Hypothalamus (tissue), 51 donors: ENCODE results near the gene KRAS.
"Not testable (repeated sequence)": the region's sequence is repeated elsewhere in the genome, so short reads cannot be mapped to it uniquely, and the experiment has no call there.

ENCODE experiments used
- DNase-seq, 51 donors: peaks; one replicate each; lab custom pipeline; 2025; lab: John Stamatoyannopoulos, UW

The KRAS gene

GRCh38 chr12:25250744-25251730, at the start of gene KRAS:
Gene KRAS (minus strand): TSS chr12:25250929.
- DNase-seq: peak; percentile 51 to 98 (median 92)

DNA sequence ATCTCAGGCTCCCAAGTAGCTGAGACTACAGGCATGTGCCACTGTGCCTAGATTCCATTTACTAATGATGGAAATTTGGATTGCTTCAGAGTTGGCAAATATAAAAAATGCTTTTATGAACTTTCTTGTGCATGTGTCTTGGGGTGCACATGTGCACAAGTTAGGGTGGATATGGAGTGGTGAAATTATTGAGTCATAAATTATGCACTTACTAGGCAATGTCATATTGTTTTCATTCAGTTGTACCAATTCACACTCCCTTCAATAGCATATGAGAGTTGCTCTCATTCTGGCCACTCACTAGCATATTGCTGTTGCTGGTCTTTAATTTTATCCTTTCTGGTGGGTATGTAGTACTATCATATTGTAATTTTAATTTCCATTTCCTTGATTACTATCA, 45.7 kb upstream of the KRAS start:
- DNase-seq: no peak

DNA sequence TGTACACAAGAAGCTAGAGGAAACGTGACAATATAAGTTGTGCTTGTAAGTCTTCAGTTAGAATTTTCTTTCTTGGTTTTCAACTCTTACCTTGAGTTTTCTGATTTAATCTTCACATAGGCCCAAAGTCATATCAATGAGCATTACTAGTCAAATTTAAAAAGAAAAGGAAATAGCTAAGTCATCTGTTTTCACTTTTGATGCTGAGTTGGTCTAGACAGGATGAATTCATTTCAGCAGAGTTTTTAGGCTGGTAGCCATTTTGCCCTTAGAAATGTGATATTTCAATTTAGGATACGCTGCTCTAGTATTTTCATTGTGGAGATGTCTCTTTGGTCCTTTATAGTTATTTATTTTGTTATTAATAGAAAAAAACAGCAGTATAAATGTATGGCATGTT, 44.6 kb upstream of the KRAS start:
- DNase-seq: no peak

DNA sequence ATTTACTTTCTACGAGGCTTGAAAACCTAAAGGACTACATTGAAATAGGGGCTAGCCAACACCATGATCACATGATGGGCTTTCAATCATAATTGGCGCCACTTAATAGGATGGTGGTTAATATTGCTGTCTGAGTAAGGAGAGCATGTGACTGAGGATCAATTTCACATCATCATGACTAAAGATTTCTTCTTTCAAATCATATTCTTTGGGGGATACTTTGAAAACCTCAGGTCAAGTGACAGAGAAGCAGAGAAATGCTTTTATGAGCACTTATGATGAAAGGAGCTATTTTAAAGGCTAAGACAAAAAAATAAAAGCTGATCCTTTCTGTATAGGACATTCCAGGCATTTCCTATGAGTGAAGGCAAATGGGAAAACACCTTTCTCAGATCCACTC, 42.9 kb upstream of the KRAS start:
- DNase-seq: no peak

- DNase-seq: not testable (repeated sequence)
These were observed 42.1 kb upstream of the KRAS start for GRCh38 chr12:25292810-25293221.

DNA sequence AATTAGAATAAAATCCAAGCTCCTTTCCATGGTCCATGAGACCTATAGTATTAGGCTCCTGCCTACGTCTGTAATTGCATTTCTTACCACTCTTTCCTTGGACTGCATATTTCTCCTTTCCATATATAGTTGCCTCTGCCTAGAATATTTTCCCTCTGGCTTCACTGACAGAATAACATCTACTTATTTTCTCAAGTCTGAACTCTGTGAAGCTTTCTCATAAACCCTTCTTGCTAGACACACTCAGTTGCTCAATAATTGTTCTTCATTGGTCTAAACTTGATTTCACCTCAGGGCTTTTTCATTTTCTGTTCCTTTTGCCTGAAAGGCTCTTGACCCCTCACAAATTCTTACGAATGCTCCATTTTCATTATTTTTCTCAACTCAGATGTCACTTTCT, 36.9 kb upstream of the KRAS start:
- no peak for DNase-seq

DNA sequence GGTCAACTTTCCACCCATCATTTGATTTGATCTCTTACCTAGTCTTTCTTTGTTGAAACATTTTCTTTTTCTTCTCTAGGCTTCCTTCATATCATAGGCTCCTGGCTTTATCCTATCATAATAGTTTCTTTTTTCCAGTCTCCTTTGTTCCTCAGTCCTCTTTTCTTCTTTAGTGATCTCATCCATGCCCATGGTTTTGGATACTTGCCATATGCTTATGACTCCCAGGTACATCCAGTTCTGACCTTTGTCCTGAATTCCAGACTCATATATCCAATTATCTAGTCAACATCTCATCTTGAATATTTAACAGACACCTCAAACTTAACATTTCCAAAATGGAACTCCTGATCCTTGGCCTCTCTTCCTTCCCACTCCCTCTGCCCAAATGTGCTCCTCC, 36.1 kb upstream of the KRAS start:
- no peak for DNase-seq

DNA sequence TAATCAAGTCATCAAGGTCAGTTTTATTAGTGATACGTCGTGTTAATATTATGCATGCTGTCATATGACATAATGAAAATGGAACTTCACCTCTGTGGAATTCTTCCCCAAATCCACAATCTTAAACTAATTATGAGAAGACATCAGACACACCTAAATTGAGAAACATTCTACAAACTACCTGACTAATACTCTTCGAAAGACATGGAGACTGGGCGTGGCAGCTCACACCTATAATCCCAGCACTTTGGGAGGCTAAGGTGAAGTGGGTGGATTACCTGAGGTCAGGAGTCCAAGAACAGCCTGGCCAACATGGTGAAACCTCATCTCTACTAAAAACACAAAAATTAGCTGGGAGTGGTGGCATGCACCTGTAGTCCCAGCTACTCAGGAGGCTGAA, 33.3 kb upstream of the KRAS start:
- DNase-seq: no peak

- no peak for DNase-seq
These were observed 32.3 kb upstream of the KRAS start for GRCh38 chr12:25283006-25283405.

DNA sequence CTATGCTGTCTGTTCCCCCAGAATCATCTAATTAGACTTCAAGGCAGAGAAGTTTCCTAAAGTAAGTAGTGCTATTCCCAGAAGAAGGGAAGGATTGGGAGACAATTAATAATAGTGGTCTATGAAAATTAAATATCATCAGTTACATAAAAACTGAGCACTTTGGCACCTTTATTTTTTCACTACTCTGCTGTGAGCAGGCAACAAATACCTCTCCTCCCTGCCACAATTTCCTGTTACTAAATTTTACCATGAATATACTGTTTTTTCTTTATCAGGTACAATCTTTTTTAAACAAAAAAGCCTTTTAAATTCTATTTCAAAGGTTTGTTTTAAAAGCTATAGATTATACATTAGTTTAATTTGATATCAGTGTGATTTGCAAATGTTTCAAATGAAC, 29.4 kb upstream of the KRAS start:
- DNase-seq: no peak

- no peak for DNase-seq
These were observed 27.5 kb upstream of the KRAS start for GRCh38 chr12:25278269-25278668.

GRCh38 chr12:25276199-25276937, 25.6 kb upstream of the KRAS start:
- DNase-seq: peak in 1 of 51 donors; percentile 3

- no peak for DNase-seq
These were observed 20.9 kb upstream of the KRAS start for GRCh38 chr12:25271486-25272098.

- no peak for DNase-seq
These were observed 19.0 kb upstream of the KRAS start for GRCh38 chr12:25269701-25270100.

GRCh38 chr12:25266497-25266896, 15.8 kb upstream of the KRAS start:
- no peak for DNase-seq

DNA sequence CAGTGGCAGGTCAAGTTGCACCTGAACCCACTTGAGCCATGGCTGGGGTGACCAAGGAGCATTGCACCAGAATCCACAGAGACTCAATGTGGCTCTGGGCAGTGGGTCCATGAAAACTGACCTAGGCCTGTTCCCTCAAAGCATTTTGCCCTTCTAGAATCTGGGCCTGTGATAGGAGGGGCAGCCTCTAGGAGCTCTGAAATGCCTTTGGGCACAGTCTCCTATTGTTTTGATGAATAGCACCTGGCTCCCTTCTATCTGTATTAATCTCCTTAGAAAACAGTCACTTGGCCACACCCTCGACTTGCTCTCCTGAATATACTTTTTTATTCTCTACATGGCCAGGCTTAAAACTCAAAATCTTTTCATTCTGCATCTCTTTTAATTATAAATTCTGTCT, 14.1 kb upstream of the KRAS start:
- DNase-seq: no peak

DNA sequence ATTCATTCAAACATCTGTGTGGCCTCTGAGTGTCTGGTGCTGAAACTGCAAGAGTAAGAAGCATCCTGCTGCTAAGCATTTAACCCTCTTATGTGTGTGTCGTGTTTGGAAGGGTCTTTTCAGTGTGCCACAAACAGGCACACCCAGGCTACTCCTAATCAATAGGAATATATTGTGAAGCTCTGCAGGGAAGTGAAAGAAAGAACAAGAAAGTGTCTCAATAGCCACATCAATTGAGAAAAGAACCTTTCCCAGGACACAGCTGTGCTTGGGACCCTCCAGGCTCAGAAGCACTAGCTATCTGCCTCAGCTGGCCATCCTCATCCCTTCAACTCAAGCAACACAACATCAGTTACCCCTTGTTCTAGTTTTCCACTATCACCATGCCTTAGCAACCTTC, 13.4 kb upstream of the KRAS start:
- DNase-seq: no peak

- DNase-seq: no peak
These were observed 12.9 kb upstream of the KRAS start for GRCh38 chr12:25263594-25263993.

DNA sequence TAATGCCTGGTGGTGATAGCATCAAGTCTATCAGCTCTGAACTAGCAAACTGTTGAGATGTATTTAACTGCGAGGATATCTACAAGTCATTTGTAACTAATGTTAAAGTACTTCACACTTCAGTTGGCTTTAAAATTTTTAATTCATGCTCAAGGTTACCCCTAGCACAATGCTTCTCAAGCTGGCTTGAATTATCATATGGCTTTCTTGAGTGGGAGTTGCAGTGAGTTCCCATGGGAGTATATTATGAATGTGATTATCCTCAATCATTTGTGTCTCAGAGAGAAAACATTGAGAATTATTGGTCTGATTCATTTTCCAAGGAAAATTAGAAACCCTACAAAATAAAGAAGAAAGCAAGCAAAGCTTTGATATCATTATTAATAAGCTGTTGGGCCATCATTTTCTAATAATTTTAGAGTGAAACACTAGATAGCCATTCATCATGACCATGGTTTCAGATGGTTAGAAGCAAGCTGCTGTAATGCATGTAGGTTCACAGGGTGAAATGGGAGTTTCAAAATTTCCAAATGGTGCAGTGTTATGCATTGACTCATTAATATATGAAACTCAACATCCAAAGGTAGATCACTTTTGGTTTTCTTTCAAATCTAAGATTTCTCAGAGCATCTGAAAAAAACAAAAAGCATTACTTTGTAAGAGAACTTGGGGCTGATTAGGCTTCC, 11.8 kb upstream of the KRAS start:
- no peak for DNase-seq

DNA sequence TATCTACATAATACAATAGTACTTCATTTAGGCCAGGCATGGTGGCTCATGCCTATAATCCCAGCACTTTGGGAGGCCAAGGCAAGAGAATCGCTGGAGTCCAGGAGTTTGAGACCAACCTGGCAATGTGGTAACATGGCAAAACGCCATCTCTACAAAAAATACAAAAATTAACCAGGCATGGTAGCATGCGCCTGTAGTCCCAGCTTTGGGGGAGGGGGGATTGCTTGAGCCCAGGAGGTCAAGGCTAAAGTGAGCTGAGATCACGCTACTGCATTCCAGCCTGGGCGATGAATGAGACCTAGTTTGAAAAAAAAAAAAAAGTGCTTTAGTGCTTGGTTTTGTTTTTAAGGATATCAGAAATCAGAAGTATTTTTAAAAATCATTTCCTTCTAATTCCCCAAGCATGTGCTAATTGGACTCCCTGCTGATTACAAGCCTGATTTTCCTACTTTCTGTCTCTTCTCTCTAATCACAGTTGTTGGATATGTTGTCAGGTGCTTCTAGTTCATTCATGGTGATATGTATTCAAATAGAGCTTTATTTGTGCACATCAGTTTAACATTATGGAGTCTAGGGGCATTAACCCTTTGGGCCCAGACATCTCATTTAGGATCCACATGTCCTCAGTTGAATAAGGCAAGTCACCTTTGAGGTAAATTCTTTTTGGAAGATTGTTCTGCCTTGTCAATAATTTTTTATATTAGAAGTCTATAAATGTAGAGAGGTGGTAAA, 7.0 kb upstream of the KRAS start:
- DNase-seq: no peak
